Fibroblast of lung (primary cell): Measurements from ENCODE around the gene MBD6.

Source experiments
- EZH2 ChIP-seq: IDR thresholded peaks from 2 replicates; pipeline ENCODE4 v1.5.1; 2012; ENCODE audit warnings: low read length, control low read depth, mild to moderate bottlenecking; ENCODE audit errors: missing control alignments
- TF ChIP-seq, protein P1 (sequence below), 2 donors: IDR thresholded peaks in 1 of 2; conservative IDR thresholded peaks in 1 of 2; 1 replicate in 1 of 2; 2 replicates in 1 of 2; pipeline ENCODE4 v1.5.1; 2011 to 2012; ENCODE audit warnings: low read length in 2 of 2, control low read depth in 1 of 2, inconsistent platforms in 1 of 2, low read depth in 1 of 2, mild to moderate bottlenecking in 1 of 2

DNA sequence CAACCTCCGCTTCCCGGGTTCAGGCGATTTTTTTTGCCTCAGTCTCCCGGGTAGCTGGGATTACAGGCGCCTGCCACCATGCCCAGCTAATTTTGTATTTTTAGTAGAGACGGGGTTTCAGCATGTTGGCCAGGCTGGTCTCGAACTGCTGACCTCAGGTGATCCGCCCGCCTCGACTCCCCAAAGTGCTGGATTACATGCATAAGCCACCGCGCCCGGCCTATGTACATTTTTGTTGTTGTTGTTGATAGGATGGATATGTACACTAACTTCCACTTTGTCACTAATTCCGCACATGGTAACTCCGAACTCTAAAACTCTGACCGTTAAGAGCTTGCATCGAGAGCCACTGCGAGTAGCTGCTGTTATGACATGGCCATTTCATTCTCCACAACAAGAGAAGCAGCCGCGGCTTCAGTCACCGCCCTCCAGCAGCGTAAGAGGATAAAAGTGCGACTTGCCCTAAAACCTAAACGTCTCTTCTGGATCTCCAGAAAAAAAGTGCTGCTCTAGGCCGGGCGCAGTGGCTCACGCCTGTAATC, 35.5 kb upstream of the MBD6 start:
- TF ChIP-seq EZH2 = no peak
- TF ChIP-seq, protein P1, sequence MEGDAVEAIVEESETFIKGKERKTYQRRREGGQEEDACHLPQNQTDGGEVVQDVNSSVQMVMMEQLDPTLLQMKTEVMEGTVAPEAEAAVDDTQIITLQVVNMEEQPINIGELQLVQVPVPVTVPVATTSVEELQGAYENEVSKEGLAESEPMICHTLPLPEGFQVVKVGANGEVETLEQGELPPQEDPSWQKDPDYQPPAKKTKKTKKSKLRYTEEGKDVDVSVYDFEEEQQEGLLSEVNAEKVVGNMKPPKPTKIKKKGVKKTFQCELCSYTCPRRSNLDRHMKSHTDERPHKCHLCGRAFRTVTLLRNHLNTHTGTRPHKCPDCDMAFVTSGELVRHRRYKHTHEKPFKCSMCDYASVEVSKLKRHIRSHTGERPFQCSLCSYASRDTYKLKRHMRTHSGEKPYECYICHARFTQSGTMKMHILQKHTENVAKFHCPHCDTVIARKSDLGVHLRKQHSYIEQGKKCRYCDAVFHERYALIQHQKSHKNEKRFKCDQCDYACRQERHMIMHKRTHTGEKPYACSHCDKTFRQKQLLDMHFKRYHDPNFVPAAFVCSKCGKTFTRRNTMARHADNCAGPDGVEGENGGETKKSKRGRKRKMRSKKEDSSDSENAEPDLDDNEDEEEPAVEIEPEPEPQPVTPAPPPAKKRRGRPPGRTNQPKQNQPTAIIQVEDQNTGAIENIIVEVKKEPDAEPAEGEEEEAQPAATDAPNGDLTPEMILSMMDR (conservative IDR thresholded peaks at IDR 0.05 in 1 of 2, IDR thresholded peaks at IDR 0.05 in 1 of 2; ENCODE audit: low read depth in 1 of 2, low read length in 2 of 2) = no peak
